Gastroesophageal sphincter (tissue), 4 donors: ENCODE data around the gene PCNT. TPM values are rescaled to one million over a fixed set of nuclear protein-coding genes. Genes with fewer than 3 reads are reported as not detected.
"Not testable (repeated sequence)": the region's sequence is repeated elsewhere in the genome, so short reads cannot be mapped to it uniquely, and the experiment has no call there.

Experiments
- ATAC-seq: fragments of 150-250 bp; one replicate; pipeline ENCODE4 v1.9.1; 2016; ENCODE audit warnings: mild to moderate bottlenecking, moderate library complexity
- H3K27ac ChIP-seq, 4 donors: fragments of 200-600 bp; sonication (generic) in 3 of 4; 1 replicate in 3 of 4; 2 replicates in 1 of 4; pipeline ENCODE4 v1.5.1; 2016 to 2019
- H3K27me3 ChIP-seq: fragments of 200-600 bp; sonication (generic); one replicate; pipeline ENCODE4 v1.5.1; 2019
- H3K36me3 ChIP-seq, 2 donors: fragments of 200-600 bp; sonication (generic); one replicate each; pipeline ENCODE4 v1.5.1; 2019; ENCODE audit warnings: control low read depth in 1 of 2
- H3K4me1 ChIP-seq, 3 donors: fragments of 200-600 bp; sonication (generic); 1 replicate in 2 of 3; 2 replicates in 1 of 3; pipeline ENCODE4 v1.5.1; 2016 to 2019; ENCODE audit warnings: control low read depth in 2 of 3
- H3K4me3 ChIP-seq, 2 donors: fragments of 200-600 bp; sonication (generic); one replicate each; pipeline ENCODE4 v1.5.1; 2019; ENCODE audit warnings: mild to moderate bottlenecking in 1 of 2, moderate library complexity in 1 of 2
- H3K9me3 ChIP-seq, 3 donors: fragments of 200-600 bp; sonication (generic); one replicate each; pipeline ENCODE4 v1.5.1; 2017 to 2019; ENCODE audit warnings: control low read depth in 2 of 3
- CTCF ChIP-seq, 4 experiments: fragments of 200-600 bp in 2 of 4; fragments of 450-650 bp in 2 of 4; sonication (generic) in 1 of 4; IDR thresholded peaks; one replicate each; pipeline ENCODE4 v1.5.1; 2017 to 2019; ENCODE audit warnings: antibody characterized with exemption in 4 of 4, mild to moderate bottlenecking in 2 of 4, moderate library complexity in 2 of 4
- EP300 ChIP-seq: sonication (generic); formaldehyde crosslinking; IDR thresholded peaks from one replicate; pipeline ENCODE4 v1.6.1; 2017; ENCODE audit warnings: antibody characterized with exemption, mild to moderate bottlenecking
- POLR2A ChIP-seq, 2 donors: fragments of 450-650 bp; IDR thresholded peaks; one replicate each; pipeline ENCODE4 v1.6.1; 2017; ENCODE audit warnings: antibody characterized with exemption in 2 of 2, mild to moderate bottlenecking in 2 of 2, moderate library complexity in 1 of 2
- POLR2AphosphoS5 ChIP-seq: sonication (generic); formaldehyde crosslinking; IDR thresholded peaks from one replicate; pipeline ENCODE4 v1.6.1; 2017; ENCODE audit warnings: antibody characterized with exemption
- WGBS, 2 donors: methylation state at CpG; one replicate each; pipeline ENCODE4 v1.1.5; 2018; ENCODE audit warnings: low coverage in 1 of 2; 5-methylcytosine and 5-hydroxymethylcytosine counted together
- total RNA-seq, 4 donors: library from RNA; depleted of rRNA; stranded (reverse); fragments of >200 nt; gene quantifications; one replicate each; pipeline ENCODE4 v1.1.0, GENCODE V29; 2016

Gene PCNT
- total RNA-seq, 4 donors from 2014 or later: 24.3 to 31.1 (median 27.3) TPM

GRCh38 chr21:46371204-46372013 is 47.5 kb downstream of the PCNT start:
- peaks cover 0 to 68% of the 10 kb centered on the region in 2 donors for H3K36me3 ChIP-seq
- TF ChIP-seq CTCF (IDR thresholded peaks at IDR 0.05) (no peak), POLR2AphosphoS5 (no peak), EP300 (no peak), POLR2A (IDR thresholded peaks at IDR 0.05) (no peak)
- H3K4me3 ChIP-seq: no peak overlapping the region

GRCh38 chr21:46372014-46372485 is 48.1 kb downstream of the PCNT start:
- no peaks in the 10 kb centered on the region for H3K4me1 ChIP-seq
- WGBS, 2 donors: 96 to 100% methylated on average over 1 to 6 of the region's 7 CpGs
- ATAC-seq: no peak

More at GRCh38 chr21:46371204-46372013, 47.5 kb downstream of the PCNT start:
- 88 to 92% methylated on average over 7 to 9 of the region's 16 CpGs for WGBS, 2 donors
- ATAC-seq: no peak
- H3K27ac ChIP-seq: no peak overlapping the region
- no peaks in the 10 kb centered on the region for H3K9me3 ChIP-seq
- no peaks in the 10 kb centered on the region for H3K27me3 ChIP-seq
- no peaks in the 10 kb centered on the region for H3K4me1 ChIP-seq

GRCh38 chr21:46372947-46373346 is 49.0 kb downstream of the PCNT start:
- H3K36me3 ChIP-seq: peaks cover 0 to 65% of the 10 kb centered on the region in 2 donors
- not testable (repeated sequence) for H3K27ac ChIP-seq, ATAC-seq, H3K9me3 ChIP-seq, H3K27me3 ChIP-seq, H3K4me3 ChIP-seq, H3K4me1 ChIP-seq
- WGBS, 2 donors: 92 to 99% methylated on average over 8 of the region's 10 CpGs

More at GRCh38 chr21:46372014-46372485, 48.1 kb downstream of the PCNT start:
- Histone ChIP-seq H3K36me3 (peaks cover 0 to 68% of the 10 kb centered on the region in 2 donors), H3K27ac (no peak overlapping the region), H3K27me3 (no peaks in the 10 kb centered on the region), H3K4me3 (no peak overlapping the region), H3K9me3 (no peaks in the 10 kb centered on the region)
- TF ChIP-seq POLR2AphosphoS5 (no peak), EP300 (no peak), POLR2A (IDR thresholded peaks at IDR 0.05) (no peak)

GRCh38 chr21:46374761-46375389 is 50.9 kb downstream of the PCNT start:
- Histone ChIP-seq H3K27me3 (no peaks in the 10 kb centered on the region), H3K4me3 (no peak overlapping the region), H3K9me3 (no peaks in the 10 kb centered on the region), H3K27ac (no peak overlapping the region), H3K4me1 (no peaks in the 10 kb centered on the region), H3K36me3 (peaks cover 0 to 57% of the 10 kb centered on the region in 2 donors)
- 80 to 86% methylated on average over 4 to 17 of the region's 21 CpGs for WGBS, 2 donors
- no peak for ATAC-seq
- TF ChIP-seq CTCF (IDR thresholded peaks at IDR 0.05): no peak
- TF ChIP-seq POLR2A (IDR thresholded peaks at IDR 0.05): no peak
- TF ChIP-seq POLR2AphosphoS5: no peak
- no peak for TF ChIP-seq EP300

- WGBS, 2 donors: 82% methylated on average over 4 of the region's 32 CpGs; no CpG with 5 or more reads in 1 of the 2 donors
- peaks cover 0 to 52% of the 10 kb centered on the region in 2 donors for H3K36me3 ChIP-seq
- H3K4me3 ChIP-seq: no peak overlapping the region
- H3K27me3 ChIP-seq: no peaks in the 10 kb centered on the region
- H3K9me3 ChIP-seq: no peaks in the 10 kb centered on the region
- no peak for TF ChIP-seq POLR2AphosphoS5
- no peak overlapping the region for H3K27ac ChIP-seq
- ATAC-seq: no peak
- H3K4me1 ChIP-seq: no peaks in the 10 kb centered on the region
Observed at GRCh38 chr21:46375560-46376230, 51.7 kb downstream of the PCNT start.

- TF ChIP-seq POLR2AphosphoS5: no peak
- no peak for TF ChIP-seq EP300
- TF ChIP-seq CTCF (IDR thresholded peaks at IDR 0.05): no peak
- TF ChIP-seq POLR2A (IDR thresholded peaks at IDR 0.05): no peak
- H3K36me3 ChIP-seq: peaks cover 0 to 52% of the 10 kb centered on the region in 2 donors
- no peak for ATAC-seq
- no peaks in the 10 kb centered on the region for H3K9me3 ChIP-seq
- no peaks in the 10 kb centered on the region for H3K27me3 ChIP-seq
- WGBS, 2 donors: 83% methylated on average over 1 of the region's 10 CpGs; no CpG with 5 or more reads in 1 of the 2 donors
- H3K4me1 ChIP-seq: no peaks in the 10 kb centered on the region
- H3K4me3 ChIP-seq: no peak overlapping the region
- no peak overlapping the region for H3K27ac ChIP-seq
Observed at GRCh38 chr21:46376231-46376628, 52.3 kb downstream of the PCNT start.
